HepG2 (cell line): ENCODE results near the gene GSTM2. TPM values are rescaled to one million over a fixed set of nuclear protein-coding genes. Genes with fewer than 3 reads are reported as not detected.
A peak's percentile ranks its signal among the peaks of the same experiment; 100 is the strongest.

Experiments
- ARNT ChIP-seq: fragments of 450-650 bp; IDR thresholded peaks from 2 replicates; pipeline ENCODE4 v1.6.1; 2017
- ATF5 ChIP-seq: sonication (generic); formaldehyde crosslinking; IDR thresholded peaks from 2 replicates; pipeline ENCODE4 v1.4.0; 2020; ENCODE audit warnings: mild to moderate bottlenecking, low read depth, missing genetic modification reagents
- CENPBD1 ChIP-seq: sonication (generic); formaldehyde crosslinking; IDR thresholded peaks from 2 replicates; pipeline ENCODE4 v1.8.0; 2022; ENCODE audit warnings: missing genetic modification reagents, low read depth, mild to moderate bottlenecking, borderline replicate concordance
- CENPX ChIP-seq: sonication (generic); formaldehyde crosslinking; IDR thresholded peaks from 2 replicates; pipeline ENCODE4 v1.9.0; 2021; ENCODE audit warnings: mild to moderate bottlenecking, missing genetic modification reagents, moderate library complexity
- CREB3 ChIP-seq: sonication (generic); formaldehyde crosslinking; IDR thresholded peaks from 2 replicates; pipeline ENCODE4 v1.5.0; 2020; ENCODE audit warnings: missing genetic modification reagents
- FIP1L1 ChIP-seq: fragments of 200-400 bp; formaldehyde crosslinking; IDR thresholded peaks from 2 replicates; pipeline ENCODE4 v1.6.1; 2018; ENCODE audit warnings: low read depth, mild to moderate bottlenecking, low read length, moderate library complexity, borderline replicate concordance; ENCODE audit not compliant: insufficient read depth
- FOXA1 ChIP-seq, 2 experiments: fragments of 450-650 bp in 1 of 2; sonication (generic) in 1 of 2; formaldehyde crosslinking in 1 of 2; IDR thresholded peaks; 2 replicates each; pipeline versions ENCODE4 v1.4.0 to v1.6.1; 2016 to 2020; ENCODE audit warnings: missing genetic modification reagents in 1 of 2
- HNRNPL ChIP-seq: fragments of 200-400 bp; formaldehyde crosslinking; IDR thresholded peaks from 2 replicates; pipeline ENCODE4 v1.6.1; 2017; ENCODE audit warnings: mild to moderate bottlenecking, low read depth, low read length
- MED8 ChIP-seq: sonication (generic); formaldehyde crosslinking; IDR thresholded peaks from 2 replicates; pipeline ENCODE4 v1.8.1; 2023; ENCODE audit warnings: mild to moderate bottlenecking, missing genetic modification reagents; ENCODE audit not compliant: insufficient replicate concordance
- MIXL1 ChIP-seq: IDR thresholded peaks from 2 replicates; pipeline ENCODE4 v1.6.1; 2016
- MLLT10 ChIP-seq: sonication (generic); formaldehyde crosslinking; IDR thresholded peaks from 2 replicates; pipeline ENCODE4 v1.4.0; 2020; ENCODE audit warnings: missing genetic modification reagents
- NR2F6 ChIP-seq, 2 experiments: IDR thresholded peaks; 2 replicates each; pipeline ENCODE4 v1.6.1; 2016; ENCODE audit warnings: antibody characterized with exemption in 1 of 2, mild to moderate bottlenecking in 1 of 2
- SIN3A ChIP-seq: IDR thresholded peaks from 2 replicates; pipeline ENCODE4 v1.6.1; 2011; ENCODE audit warnings: low read depth, mild to moderate bottlenecking, control low read depth, low read length, borderline replicate concordance
- TCF7 ChIP-seq: sonication (generic); IDR thresholded peaks from 2 replicates; pipeline ENCODE4 v1.6.1; 2016; ENCODE audit warnings: antibody characterized with exemption, low read depth
- TFAP4 ChIP-seq: sonication (generic); IDR thresholded peaks from 2 replicates; pipeline ENCODE4 v1.6.1; 2016; ENCODE audit warnings: low read depth, borderline replicate concordance
- ZBTB7A ChIP-seq: sonication (generic); formaldehyde crosslinking; IDR thresholded peaks from 2 replicates; pipeline ENCODE4 v1.8.0; 2022; ENCODE audit warnings: mild to moderate bottlenecking, missing genetic modification reagents
- ZFP90 ChIP-seq: sonication (generic); formaldehyde crosslinking; IDR thresholded peaks from 2 replicates; pipeline ENCODE4 v1.8.0; 2022; ENCODE audit warnings: missing genetic modification reagents, mild to moderate bottlenecking, inconsistent platforms, borderline replicate concordance
- ZNF451 ChIP-seq: sonication (generic); formaldehyde crosslinking; IDR thresholded peaks from 2 replicates; pipeline ENCODE4 v1.5.0; 2020; ENCODE audit warnings: mild to moderate bottlenecking, missing genetic modification reagents
- ZNF891 ChIP-seq: sonication (generic); formaldehyde crosslinking; IDR thresholded peaks from 2 replicates; pipeline ENCODE4 v1.5.0; 2020; ENCODE audit warnings: mild to moderate bottlenecking, missing genetic modification reagents
- ZSCAN12 ChIP-seq: sonication (generic); formaldehyde crosslinking; IDR thresholded peaks from 2 replicates; pipeline ENCODE4 v1.9.0; 2021; ENCODE audit warnings: mild to moderate bottlenecking, missing genetic modification reagents
- ZSCAN30 ChIP-seq: sonication (generic); formaldehyde crosslinking; IDR thresholded peaks from 2 replicates; pipeline ENCODE4 v1.5.0; 2020; ENCODE audit warnings: mild to moderate bottlenecking, missing genetic modification reagents
- polyA plus RNA-seq, 8 experiments: library from polyadenylated mRNA; depleted of rRNA in 3 of 8; stranded (reverse) in 7 of 8; unstranded in 1 of 8; fragments of >200 nt; fragmentation: Illumina TruSeq in 4 of 8; extraction: Trizol in 4 of 8; gene quantifications; 2 replicates each; pipeline versions ENCODE4 v1.2.1 to v1.2.3, GENCODE V29; 2011 to 2016; ENCODE audit warnings: low read depth in 4 of 8, missing spikeins in 1 of 8, mixed read lengths in 1 of 8; ENCODE audit not compliant: insufficient read depth in 1 of 8
- total RNA-seq, 5 experiments: library from RNA; depleted of rRNA; stranded (reverse); fragments of >200 nt; fragmentation: Illumina TruSeq; extraction: Trizol; gene quantifications; 2 replicates each; pipeline ENCODE4 v1.2.3, GENCODE V29; 2016; ENCODE audit warnings: low read depth in 1 of 5
- TF ChIP-seq, protein P1 (sequence below): sonication (generic); formaldehyde crosslinking; IDR thresholded peaks from 2 replicates; pipeline ENCODE4 v1.5.0; 2020; ENCODE audit warnings: mild to moderate bottlenecking, missing genetic modification reagents

Gene GSTM2
- total and polyA plus RNA-seq, 2 of the 13 experiments (the other 11 are each of a cell fraction or from before 2014, with no cell fraction given) = 7.0 to 15.0 TPM

DNA sequence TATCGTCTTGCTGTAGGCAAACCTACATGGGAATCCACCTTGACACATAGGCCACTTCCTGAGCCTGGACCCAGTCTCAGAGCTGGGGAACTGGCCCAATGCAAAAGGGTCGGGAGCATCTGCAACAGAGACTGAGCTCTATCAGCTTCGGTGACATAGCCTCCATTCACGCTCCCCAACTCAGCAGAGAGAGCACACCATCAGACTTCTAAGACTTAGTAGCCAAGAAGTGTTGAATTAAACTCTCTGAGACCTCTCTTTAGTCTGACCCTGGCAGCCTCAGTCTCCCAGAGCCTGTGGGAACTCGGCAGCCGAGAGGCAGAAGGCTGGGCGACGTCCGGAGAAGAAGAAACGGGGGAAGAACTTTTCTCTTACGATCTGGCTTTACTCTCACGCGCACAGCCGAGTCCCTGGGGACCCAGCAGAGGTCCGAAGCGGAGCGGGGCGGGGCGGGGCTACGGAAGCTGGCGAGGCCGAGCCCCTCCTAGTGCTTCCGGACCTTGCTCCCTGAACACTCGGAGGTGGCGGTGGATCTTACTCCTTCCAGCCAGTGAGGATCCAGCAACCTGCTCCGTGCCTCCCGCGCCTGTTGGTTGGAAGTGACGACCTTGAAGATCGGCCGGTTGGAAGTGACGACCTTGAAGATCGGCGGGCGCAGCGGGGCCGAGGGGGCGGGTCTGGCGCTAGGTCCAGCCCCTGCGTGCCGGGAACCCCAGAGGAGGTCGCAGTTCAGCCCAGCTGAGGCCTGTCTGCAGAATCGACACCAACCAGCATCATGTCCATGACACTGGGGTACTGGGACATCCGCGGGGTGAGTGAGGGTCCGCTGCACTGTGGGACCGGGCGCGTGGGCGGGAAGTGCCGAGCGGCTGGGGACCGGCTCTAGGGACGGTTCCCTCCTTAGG is 12.0 kb upstream of the GSTM2 start, which contains the start of gene GSTM4 (continued):
- TF ChIP-seq, protein P1, sequence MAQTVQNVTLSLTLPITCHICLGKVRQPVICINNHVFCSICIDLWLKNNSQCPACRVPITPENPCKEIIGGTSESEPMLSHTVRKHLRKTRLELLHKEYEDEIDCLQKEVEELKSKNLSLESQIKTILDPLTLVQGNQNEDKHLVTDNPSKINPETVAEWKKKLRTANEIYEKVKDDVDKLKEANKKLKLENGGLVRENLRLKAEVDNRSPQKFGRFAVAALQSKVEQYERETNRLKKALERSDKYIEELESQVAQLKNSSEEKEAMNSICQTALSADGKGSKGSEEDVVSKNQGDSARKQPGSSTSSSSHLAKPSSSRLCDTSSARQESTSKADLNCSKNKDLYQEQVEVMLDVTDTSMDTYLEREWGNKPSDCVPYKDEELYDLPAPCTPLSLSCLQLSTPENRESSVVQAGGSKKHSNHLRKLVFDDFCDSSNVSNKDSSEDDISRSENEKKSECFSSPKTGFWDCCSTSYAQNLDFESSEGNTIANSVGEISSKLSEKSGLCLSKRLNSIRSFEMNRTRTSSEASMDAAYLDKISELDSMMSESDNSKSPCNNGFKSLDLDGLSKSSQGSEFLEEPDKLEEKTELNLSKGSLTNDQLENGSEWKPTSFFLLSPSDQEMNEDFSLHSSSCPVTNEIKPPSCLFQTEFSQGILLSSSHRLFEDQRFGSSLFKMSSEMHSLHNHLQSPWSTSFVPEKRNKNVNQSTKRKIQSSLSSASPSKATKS = no peak
- TF ChIP-seq HNRNPL (0 out of 2 replicates have a peak, but pooled peaks have one; percentile 50), MLLT10 (CRISPR knock-in tag) (no peak), MED8 (CRISPR knock-in tag) (peak; percentile 53), ZBTB7A (CRISPR knock-in tag) (peak; percentile 54; the same call in 1 of the 2 replicates), ZNF891 (peak; percentile 45; the same call in 1 of the 2 replicates), TCF7 (no peak), FIP1L1 (no peak), CREB3 (CRISPR knock-in tag) (no peak), MIXL1 (CRISPR knock-in tag) (no peak; the same call in 1 of the 2 replicates), ZNF451 (CRISPR knock-in tag) (0 out of 2 replicates have a peak, but pooled peaks have one; percentile 60), CENPBD1 (CRISPR knock-in tag) (no peak; the same call in 1 of the 2 replicates), ZSCAN12 (CRISPR knock-in tag) (no peak), ARNT (no peak), SIN3A (peak; percentile 57; the same call in 1 of the 2 replicates), CENPX (CRISPR knock-in tag) (no peak), FOXA1 (IDR thresholded peaks at IDR 0.05) (no peak), FOXA1 (CRISPR knock-in tag; IDR thresholded peaks at IDR 0.05) (no peak), ZSCAN30 (CRISPR knock-in tag) (no peak), TFAP4 (peak; percentile 70; the same call in 1 of the 2 replicates), NR2F6 (IDR thresholded peaks at IDR 0.05) (no peak), NR2F6 (CRISPR knock-in tag; IDR thresholded peaks at IDR 0.05) (no peak; the same call in 1 of the 2 replicates), ATF5 (CRISPR knock-in tag) (no peak), ZFP90 (CRISPR knock-in tag) (0 out of 2 replicates have a peak, but pooled peaks have one; percentile 61)
